Body of pancreas (tissue), 4 donors: ENCODE measurements around the gene MAST4. TPM values are rescaled to one million over a fixed set of nuclear protein-coding genes. Genes with fewer than 3 reads are reported as not detected.
"Not testable (repeated sequence)": the region's sequence is repeated elsewhere in the genome, so short reads cannot be mapped to it uniquely, and the experiment has no call there.

Experiments
- ATAC-seq: fragments of 150-250 bp; one replicate; pipeline ENCODE4 v1.9.1; 2016
- DNase-seq, 4 donors: peaks; one replicate each; pipeline ENCODE4 v3.0.0-alpha.2; 2019
- H3K27ac ChIP-seq, 4 donors: fragments of 200-600 bp; sonication (generic); 1 replicate in 3 of 4; 2 replicates in 1 of 4; pipeline versions ENCODE4 v1.5.1 to v1.6.1; 2016 to 2019; ENCODE audit warnings: mild to moderate bottlenecking in 1 of 4, mixed read lengths in 1 of 4, moderate library complexity in 1 of 4
- H3K27me3 ChIP-seq, 2 donors: fragments of 200-600 bp; sonication (generic); one replicate each; pipeline ENCODE4 v1.6.0; 2016; ENCODE audit warnings: mild to moderate bottlenecking in 1 of 2
- H3K36me3 ChIP-seq, 2 donors: fragments of 200-600 bp; sonication (generic); replicated peaks in 1 of 2; 2 replicates each; pipeline ENCODE4 v1.5.1; 2016; ENCODE audit warnings: low read depth in 2 of 2; ENCODE audit not compliant: insufficient read depth in 1 of 2
- H3K4me1 ChIP-seq: fragments of 200-600 bp; sonication (generic); one replicate; pipeline ENCODE4 v1.6.0; 2016
- H3K4me3 ChIP-seq, 2 donors: fragments of 200-600 bp; sonication (generic); 1 replicate in 1 of 2; 2 replicates in 1 of 2; pipeline ENCODE4 v1.5.1; 2016 to 2019
- H3K9me3 ChIP-seq, 3 donors: fragments of 200-600 bp; sonication (generic); 1 replicate in 2 of 3; 2 replicates in 1 of 3; pipeline ENCODE4 v1.5.1; 2016
- CTCF ChIP-seq, 7 experiments: fragments of 450-650 bp in 4 of 7; fragments of 200-600 bp in 3 of 7; sonication (generic) in 3 of 7; IDR thresholded peaks; one replicate each; pipeline ENCODE4 v1.5.1; 2016 to 2019; ENCODE audit warnings: antibody characterized with exemption in 7 of 7
- POLR2A ChIP-seq, 3 donors: fragments of 450-650 bp; IDR thresholded peaks; one replicate each; pipeline ENCODE4 v1.6.1; 2016; ENCODE audit warnings: antibody characterized with exemption in 3 of 3, mild to moderate bottlenecking in 2 of 3
- WGBS, 2 donors: methylation state at CpG; one replicate each; pipeline ENCODE4 v1.1.5; 2017; 5-methylcytosine and 5-hydroxymethylcytosine counted together
- intact Hi-C: fragments of 100-400 bp; cut with DNase I; formaldehyde crosslinking; loops from one replicate; pipeline ENCODE4 v1.15.1; 2023
- total RNA-seq, 2 donors: library from RNA; depleted of rRNA; stranded (reverse); fragments of >200 nt; gene quantifications; one replicate each; pipeline ENCODE4 v1.1.0, GENCODE V29; 2016

MAST4 gene
- total RNA-seq, 2 donors from 2014 or later = 17.9 to 29.7 TPM

- Histone ChIP-seq H3K36me3 (peaks cover 6 to 7% of the 10 kb centered on the region in 2 donors), H3K27ac (no peak overlapping the region), H3K4me1 (no peaks in the 10 kb centered on the region), H3K27me3 (no peaks in the 10 kb centered on the region), H3K9me3 (no peaks in the 10 kb centered on the region), H3K4me3 (no peak overlapping the region)
- intact Hi-C loops = no loop called here
- WGBS, 2 donors = 86 to 94% methylated on average over 4 of the region's 4 CpGs
- TF ChIP-seq POLR2A (IDR thresholded peaks at IDR 0.05) = no peak
- TF ChIP-seq CTCF (IDR thresholded peaks at IDR 0.05) = no peak
- no peak for DNase-seq
- ATAC-seq = no peak
Measured at GRCh38 chr5:67118050-67118620, 521.9 kb downstream of the MAST4 start.

GRCh38 chr5:67119010-67119409 lies 522.8 kb downstream of the MAST4 start:
- H3K27me3 ChIP-seq = no peaks in the 10 kb centered on the region
- 93 to 94% methylated on average over 1 of the region's 1 CpG for WGBS, 2 donors
- peaks cover 4 to 10% of the 10 kb centered on the region in 2 donors for H3K36me3 ChIP-seq
- no peak for ATAC-seq
- DNase-seq = no peak
- H3K4me3 ChIP-seq = no peak overlapping the region
- no peaks in the 10 kb centered on the region for H3K4me1 ChIP-seq
- H3K9me3 ChIP-seq = no peaks in the 10 kb centered on the region
- intact Hi-C loops = no loop called here
- H3K27ac ChIP-seq = no peak overlapping the region
- no peak for TF ChIP-seq POLR2A (IDR thresholded peaks at IDR 0.05)
- no peak for TF ChIP-seq CTCF (IDR thresholded peaks at IDR 0.05)

GRCh38 chr5:67120032-67120431 lies 523.8 kb downstream of the MAST4 start:
- no peak for TF ChIP-seq POLR2A (IDR thresholded peaks at IDR 0.05)
- TF ChIP-seq CTCF (IDR thresholded peaks at IDR 0.05) = no peak
- Histone ChIP-seq H3K36me3 (peaks cover 0 to 8% of the 10 kb centered on the region in 2 donors), H3K27me3 (no peaks in the 10 kb centered on the region), H3K9me3 (no peaks in the 10 kb centered on the region), H3K4me1 (no peaks in the 10 kb centered on the region), H3K4me3 (no peak overlapping the region), H3K27ac (no peak overlapping the region)
- ATAC-seq (no peak), DNase-seq (no peak)
- intact Hi-C loops = no loop called here

- Histone ChIP-seq H3K27ac (no peak overlapping the region), H3K36me3 (peaks cover 0 to 6% of the 10 kb centered on the region in 2 donors), H3K4me3 (no peak overlapping the region), H3K4me1 (no peaks in the 10 kb centered on the region), H3K9me3 (no peaks in the 10 kb centered on the region), H3K27me3 (no peaks in the 10 kb centered on the region)
- no peak for TF ChIP-seq CTCF (IDR thresholded peaks at IDR 0.05)
- TF ChIP-seq POLR2A (IDR thresholded peaks at IDR 0.05) = no peak
- intact Hi-C loops = no loop called here
- DNase-seq (no peak), ATAC-seq (no peak)
- 93 to 95% methylated on average over 7 of the region's 7 CpGs for WGBS, 2 donors
Measured at GRCh38 chr5:67123819-67124218, 527.6 kb downstream of the MAST4 start.

GRCh38 chr5:67124556-67124955 lies 528.4 kb downstream of the MAST4 start:
- TF ChIP-seq POLR2A (IDR thresholded peaks at IDR 0.05) (no peak), CTCF (IDR thresholded peaks at IDR 0.05) (no peak)
- Histone ChIP-seq H3K4me1 (no peaks in the 10 kb centered on the region), H3K9me3 (no peaks in the 10 kb centered on the region), H3K4me3 (no peak overlapping the region), H3K36me3 (peaks cover 0 to 6% of the 10 kb centered on the region in 2 donors), H3K27ac (no peak overlapping the region), H3K27me3 (no peaks in the 10 kb centered on the region)
- 86% methylated on average over 4 of the region's 4 CpGs for WGBS, 2 donors
- DNase-seq (no peak), ATAC-seq (no peak)
- intact Hi-C loops = no loop called here

GRCh38 chr5:67127347-67127895 lies 531.2 kb downstream of the MAST4 start:
- H3K4me1 ChIP-seq, H3K27me3 ChIP-seq, H3K4me3 ChIP-seq, ATAC-seq, H3K9me3 ChIP-seq, DNase-seq, intact Hi-C loops, H3K27ac ChIP-seq, H3K36me3 ChIP-seq: not testable (repeated sequence)
- 87 to 90% methylated on average over 5 of the region's 5 CpGs for WGBS, 2 donors
